ENCODE measurements around the gene ARVCF.

ARVCF gene, protein sequence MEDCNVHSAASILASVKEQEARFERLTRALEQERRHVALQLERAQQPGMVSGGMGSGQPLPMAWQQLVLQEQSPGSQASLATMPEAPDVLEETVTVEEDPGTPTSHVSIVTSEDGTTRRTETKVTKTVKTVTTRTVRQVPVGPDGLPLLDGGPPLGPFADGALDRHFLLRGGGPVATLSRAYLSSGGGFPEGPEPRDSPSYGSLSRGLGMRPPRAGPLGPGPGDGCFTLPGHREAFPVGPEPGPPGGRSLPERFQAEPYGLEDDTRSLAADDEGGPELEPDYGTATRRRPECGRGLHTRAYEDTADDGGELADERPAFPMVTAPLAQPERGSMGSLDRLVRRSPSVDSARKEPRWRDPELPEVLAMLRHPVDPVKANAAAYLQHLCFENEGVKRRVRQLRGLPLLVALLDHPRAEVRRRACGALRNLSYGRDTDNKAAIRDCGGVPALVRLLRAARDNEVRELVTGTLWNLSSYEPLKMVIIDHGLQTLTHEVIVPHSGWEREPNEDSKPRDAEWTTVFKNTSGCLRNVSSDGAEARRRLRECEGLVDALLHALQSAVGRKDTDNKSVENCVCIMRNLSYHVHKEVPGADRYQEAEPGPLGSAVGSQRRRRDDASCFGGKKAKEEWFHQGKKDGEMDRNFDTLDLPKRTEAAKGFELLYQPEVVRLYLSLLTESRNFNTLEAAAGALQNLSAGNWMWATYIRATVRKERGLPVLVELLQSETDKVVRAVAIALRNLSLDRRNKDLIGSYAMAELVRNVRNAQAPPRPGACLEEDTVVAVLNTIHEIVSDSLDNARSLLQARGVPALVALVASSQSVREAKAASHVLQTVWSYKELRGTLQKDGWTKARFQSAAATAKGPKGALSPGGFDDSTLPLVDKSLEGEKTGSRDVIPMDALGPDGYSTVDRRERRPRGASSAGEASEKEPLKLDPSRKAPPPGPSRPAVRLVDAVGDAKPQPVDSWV

DNA sequence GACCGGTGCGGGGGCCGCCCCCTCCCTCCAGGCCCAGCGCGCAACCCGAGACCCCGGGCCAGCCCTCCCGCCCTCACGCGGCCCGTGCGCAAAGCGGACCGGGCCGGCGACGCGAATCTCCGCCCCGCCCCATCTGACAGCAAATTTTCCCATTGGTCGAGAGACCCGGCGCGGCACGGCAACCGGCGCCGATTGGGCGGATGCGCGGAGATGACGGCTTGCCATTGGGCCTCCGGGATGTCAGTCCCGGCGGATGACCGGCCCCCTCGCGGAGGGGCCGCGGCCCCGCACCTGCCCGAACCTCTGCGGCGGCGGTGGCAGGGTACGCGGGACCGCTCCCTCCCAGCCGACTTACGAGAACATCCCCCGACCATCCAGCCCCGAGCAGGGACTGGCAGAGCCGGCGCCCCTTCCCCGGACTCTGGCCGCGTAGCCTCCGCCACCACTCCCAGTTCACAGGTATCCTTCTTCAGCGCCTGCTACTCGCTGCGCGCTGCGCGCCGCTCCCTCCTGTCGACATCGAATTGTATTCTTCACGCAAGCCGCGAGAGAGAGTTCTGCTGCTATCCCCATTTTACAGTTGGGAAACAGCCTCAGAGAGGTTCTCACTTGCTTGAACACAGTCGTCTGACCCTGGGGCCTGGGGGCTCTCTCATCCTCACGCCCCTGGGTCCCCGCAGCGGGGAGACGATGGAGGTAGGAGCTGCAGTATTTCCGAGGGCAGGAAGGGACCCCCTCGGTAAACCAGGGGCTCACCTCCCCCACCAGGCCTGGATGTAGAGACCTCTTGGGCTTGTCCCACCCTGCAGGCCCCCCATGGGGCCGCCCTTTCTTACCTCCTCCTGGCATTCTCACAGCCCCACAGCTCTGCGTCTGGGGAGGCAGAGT, at the start of gene ARVCF:
TSS of gene ARVCF (minus strand) at position 90 of the 888 bp plus-strand sequence. CDS start 26,029 bp downstream, outside the sequence.
- peak; percentile 87 for DNase-seq (ENCODE audit: low spot score)

- no peak for DNase-seq (ENCODE audit: low spot score)
Measured at GRCh38 chr22:20065896-20066616, 49.4 kb upstream of the ARVCF start.

DNA sequence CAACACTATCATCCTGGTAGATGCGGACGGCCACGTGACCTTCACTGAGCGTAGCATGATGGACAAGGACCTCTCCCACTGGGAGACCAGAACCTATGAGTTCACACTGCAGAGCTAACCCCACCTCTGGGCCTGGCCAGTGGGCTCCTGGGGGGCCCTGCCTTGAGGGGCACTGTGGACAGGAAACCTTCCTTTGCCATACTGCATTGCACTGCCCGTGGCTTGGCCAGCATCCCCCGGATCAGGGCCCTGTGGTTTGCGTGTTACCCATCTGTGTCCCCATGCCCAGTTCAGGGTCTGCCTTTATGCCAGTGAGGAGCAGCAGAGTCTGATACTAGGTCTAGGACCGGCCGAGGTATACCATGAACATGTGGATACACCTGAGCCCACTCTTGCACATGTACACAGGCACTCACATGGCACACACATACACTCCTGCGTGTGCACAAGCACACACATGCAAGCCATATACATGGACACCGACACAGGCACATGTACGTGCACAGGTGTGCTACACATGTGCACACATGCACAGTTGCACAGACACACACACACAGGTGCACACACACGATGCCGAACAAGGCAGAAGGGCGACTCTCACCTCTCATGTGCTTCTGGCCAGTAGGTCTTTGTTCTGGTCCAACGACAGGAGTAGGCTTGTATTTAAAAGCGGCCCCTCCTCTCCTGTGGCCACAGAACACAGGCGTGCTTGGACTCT, 48.1 kb upstream of the ARVCF start:
- DNase-seq (ENCODE audit: low spot score): no peak

- no peak for DNase-seq (ENCODE audit: low spot score)
Measured at GRCh38 chr22:20064140-20064480, 47.5 kb upstream of the ARVCF start.

GRCh38 chr22:20063271-20064139, 46.9 kb upstream of the ARVCF start:
- no peak for DNase-seq (ENCODE audit: low spot score)

GRCh38 chr22:20062766-20063083, 46.1 kb upstream of the ARVCF start:
- no peak for DNase-seq (ENCODE audit: low spot score)

DNA sequence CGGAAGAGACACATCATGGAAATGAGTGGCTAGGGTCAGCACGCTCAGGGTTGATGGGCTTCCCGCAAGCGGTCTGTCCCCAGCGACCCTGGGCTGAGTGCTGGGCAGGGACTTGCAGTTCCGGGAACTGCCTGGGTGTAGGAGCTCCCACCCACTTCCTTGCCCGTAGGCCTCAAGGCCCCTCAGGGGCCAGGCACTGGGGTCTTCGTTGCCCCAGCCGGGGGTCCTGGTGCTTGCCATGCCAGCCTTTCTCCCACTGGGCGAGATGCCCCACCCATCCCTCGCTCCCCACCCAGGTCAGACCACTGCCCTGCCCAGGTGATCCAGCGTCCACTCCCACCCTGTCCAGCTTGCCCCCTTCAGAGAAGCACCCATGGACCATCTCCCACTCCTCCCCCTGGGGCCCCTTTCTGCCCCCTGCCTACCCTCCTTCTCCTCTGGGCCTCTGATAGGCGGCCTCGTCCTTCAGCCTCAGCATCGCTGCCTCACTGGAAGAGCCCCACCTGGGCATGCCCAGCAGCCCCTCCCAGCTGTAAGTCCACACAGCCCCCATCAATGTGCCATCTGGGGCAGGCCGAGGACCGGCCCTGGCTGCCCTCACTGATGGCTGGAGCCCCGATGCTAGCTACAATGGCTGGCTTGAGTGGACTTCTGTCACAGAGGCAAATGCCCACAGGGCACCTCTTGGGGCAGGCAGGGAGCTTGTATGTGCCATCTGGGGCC, 45.6 kb upstream of the ARVCF start:
- DNase-seq (ENCODE audit: low spot score): no peak

DNA sequence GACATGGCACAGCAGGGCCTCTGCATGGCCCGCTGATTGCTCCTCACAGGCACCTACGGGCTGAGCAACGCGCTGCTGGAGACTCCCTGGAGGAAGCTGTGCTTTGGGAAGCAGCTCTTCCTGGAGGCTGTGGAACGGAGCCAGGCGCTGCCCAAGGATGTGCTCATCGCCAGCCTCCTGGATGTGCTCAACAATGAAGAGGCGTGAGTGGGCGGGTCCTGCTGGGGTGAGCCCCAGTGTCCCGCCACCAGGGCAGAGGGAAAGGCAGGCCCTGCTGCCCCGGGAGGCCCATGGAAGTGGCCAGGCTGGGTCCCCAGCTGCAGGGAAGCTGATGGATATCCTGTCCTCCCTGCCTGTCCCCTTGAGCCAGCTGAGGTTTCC, 44.8 kb upstream of the ARVCF start:
- no peak for DNase-seq (ENCODE audit: low spot score)

- no peak for DNase-seq (ENCODE audit: low spot score)
Measured at GRCh38 chr22:20060700-20061480, 44.3 kb upstream of the ARVCF start.

GRCh38 chr22:20058989-20059770, 42.6 kb upstream of the ARVCF start:
- no peak for DNase-seq (ENCODE audit: low spot score)

GRCh38 chr22:20057596-20058268, 41.1 kb upstream of the ARVCF start:
- DNase-seq (ENCODE audit: low spot score): no peak

DNA sequence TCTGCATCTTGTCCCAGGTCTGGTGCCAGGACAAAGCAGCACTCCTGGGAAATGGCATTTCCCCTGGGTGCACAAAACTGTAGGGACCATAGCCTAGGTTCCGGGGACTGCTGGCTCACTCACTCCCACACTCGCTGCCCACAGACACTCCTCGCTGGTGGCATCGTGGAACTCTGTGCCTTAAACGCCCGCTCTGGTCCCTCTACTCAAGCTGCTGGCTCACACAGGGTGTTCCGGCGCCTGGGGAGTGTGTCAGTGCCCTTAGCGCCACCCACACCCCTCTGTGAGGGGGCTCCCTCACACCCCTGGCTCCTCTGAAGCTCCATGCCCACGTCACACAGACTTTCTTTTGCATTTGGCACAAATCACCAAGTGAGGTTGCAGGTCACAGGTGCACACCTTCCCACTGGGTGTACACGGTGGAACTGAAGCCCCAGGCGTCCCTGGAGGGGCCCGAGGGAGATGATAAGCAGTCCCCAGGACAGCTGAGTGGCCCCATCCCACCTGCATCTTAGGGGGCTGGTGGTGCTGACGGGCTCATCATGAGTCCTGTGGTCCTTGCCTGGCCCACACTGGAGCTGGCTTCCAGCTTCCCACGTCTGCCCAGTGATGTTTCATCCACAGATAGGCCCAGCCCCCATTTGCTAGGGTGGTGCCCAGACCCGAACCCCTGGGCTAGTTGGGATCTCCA, 40.2 kb upstream of the ARVCF start:
- no peak for DNase-seq (ENCODE audit: low spot score)

- no peak for DNase-seq (ENCODE audit: low spot score)
Measured at GRCh38 chr22:20056161-20056560, 39.5 kb upstream of the ARVCF start.

GRCh38 chr22:20055654-20056053, 39.0 kb upstream of the ARVCF start:
- no peak for DNase-seq (ENCODE audit: low spot score)

DNA sequence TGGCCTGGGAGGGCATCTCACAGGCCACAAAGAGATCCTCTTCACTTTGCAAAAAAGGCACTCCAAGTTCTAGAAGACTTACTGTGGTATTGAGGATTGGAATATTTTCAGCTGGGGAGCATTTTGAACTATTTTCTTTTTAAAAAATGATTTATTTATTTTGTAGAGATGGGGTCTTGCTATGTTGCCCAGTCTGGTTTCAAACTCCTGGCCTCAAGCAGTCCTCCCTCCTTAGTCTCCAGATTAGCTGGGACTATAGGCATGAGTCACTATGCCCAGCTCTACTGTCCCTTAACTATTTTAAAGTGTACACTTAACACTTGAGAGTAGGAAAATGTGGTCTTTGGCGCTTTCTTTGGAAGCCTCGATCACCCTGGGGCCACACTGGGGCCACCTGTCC, 38.5 kb upstream of the ARVCF start:
- no peak for DNase-seq (ENCODE audit: low spot score)

DNA sequence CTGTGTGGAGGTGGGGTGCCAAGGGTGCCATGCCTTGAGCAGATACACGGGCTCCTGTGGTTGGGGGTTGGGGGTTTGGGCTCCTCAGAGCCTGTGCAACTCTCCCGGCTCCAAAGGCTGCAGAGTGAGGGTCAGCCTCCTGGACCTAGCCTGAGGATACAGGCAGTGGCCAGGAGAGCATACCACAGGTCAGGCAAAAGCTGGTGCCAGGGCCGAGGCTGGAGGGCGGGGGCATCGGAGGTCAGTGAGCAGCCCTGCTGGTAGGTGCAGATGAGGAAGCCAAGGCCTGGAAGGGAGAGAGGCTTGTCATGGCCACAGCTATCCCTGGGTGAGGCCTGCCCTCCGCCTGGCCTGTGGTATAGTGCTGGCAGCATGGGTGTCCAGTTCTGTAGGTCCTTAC, 37.9 kb upstream of the ARVCF start:
- DNase-seq (ENCODE audit: low spot score): no peak

Data from CD4-positive, alpha-beta T cell treated with Interleukin-6 at 100 ng/mL for 8 hours (primary cell).